SK-N-SH treated with all-trans-retinoic acid at 6 μM for 48 hours (cell line): ENCODE results near the gene ADGRL2.

Experiments
- CREB5 ChIP-seq: fragments of 250-450 bp; sonication (Bioruptor Pico); IDR thresholded peaks from 2 replicates; pipeline ENCODE4 v1.5.1; 2020; ENCODE audit warnings: low read depth, mild to moderate bottlenecking, moderate library complexity
- CSDC2 ChIP-seq: fragments of 250-450 bp; sonication (Bioruptor Pico); IDR thresholded peaks from 2 replicates; pipeline ENCODE4 v1.5.0; 2020; ENCODE audit warnings: mild to moderate bottlenecking, moderate library complexity
- CSRNP3 ChIP-seq: fragments of 250-450 bp; sonication (Bioruptor Pico); IDR thresholded peaks from 2 replicates; pipeline ENCODE4 v1.5.1; 2021; ENCODE audit warnings: mild to moderate bottlenecking, moderate library complexity
- OSR1 ChIP-seq: fragments of 250-450 bp; sonication (Bioruptor Pico); IDR thresholded peaks from 2 replicates; pipeline ENCODE4 v1.8.0; 2022; ENCODE audit warnings: moderate library complexity, mild to moderate bottlenecking, inconsistent platforms
- POU6F1 ChIP-seq: fragments of 250-450 bp; sonication (Bioruptor Pico); IDR thresholded peaks from 2 replicates; pipeline ENCODE4 v1.8.0; 2021; ENCODE audit warnings: low read depth, mild to moderate bottlenecking, moderate library complexity, borderline replicate concordance
- PPARA ChIP-seq: fragments of 250-450 bp; sonication (Bioruptor Pico); IDR thresholded peaks from 2 replicates; pipeline ENCODE4 v1.5.0; 2020; ENCODE audit warnings: mild to moderate bottlenecking, borderline replicate concordance
- RARB ChIP-seq: fragments of 250-450 bp; sonication (Bioruptor Pico); IDR thresholded peaks from 2 replicates; pipeline ENCODE4 v1.8.0; 2021; ENCODE audit warnings: mild to moderate bottlenecking, moderate library complexity
- TSHZ2 ChIP-seq: fragments of 250-450 bp; sonication (Bioruptor Pico); IDR thresholded peaks from 2 replicates; pipeline ENCODE4 v1.5.0; 2020; ENCODE audit warnings: mild to moderate bottlenecking, moderate library complexity
- ZC3H10 ChIP-seq: fragments of 250-450 bp; sonication (Bioruptor Pico); IDR thresholded peaks from 2 replicates; pipeline ENCODE4 v1.5.1; 2021; ENCODE audit warnings: mild to moderate bottlenecking, moderate library complexity
- ZFP3 ChIP-seq: fragments of 250-450 bp; sonication (Bioruptor Pico); IDR thresholded peaks from 2 replicates; pipeline ENCODE4 v1.5.0; 2020; ENCODE audit warnings: mild to moderate bottlenecking, moderate library complexity
- ZFP30 ChIP-seq: fragments of 450-650 bp; formaldehyde crosslinking; IDR thresholded peaks from 2 replicates; pipeline ENCODE4 v1.5.0; 2022; ENCODE audit warnings: mild to moderate bottlenecking, moderate library complexity

- no peak for TF ChIP-seq ZFP3 (CRISPR knock-in tag)
- TF ChIP-seq CSRNP3: no peak
- no peak for TF ChIP-seq ZFP30 (CRISPR knock-in tag)
- no peak for TF ChIP-seq ZC3H10
- TF ChIP-seq OSR1 (CRISPR knock-in tag): no peak
- TF ChIP-seq CSDC2 (CRISPR knock-in tag): no peak
- no peak for TF ChIP-seq CREB5 (CRISPR knock-in tag)
- no peak for TF ChIP-seq PPARA (CRISPR knock-in tag)
- no peak for TF ChIP-seq TSHZ2 (CRISPR knock-in tag)
- TF ChIP-seq RARB (CRISPR knock-in tag): no peak
- TF ChIP-seq POU6F1 (CRISPR knock-in tag): 0 out of 2 replicates have a peak, but pooled peaks have one; percentile 36
Measured at GRCh38 chr1:81876901-81877733, 76.4 kb downstream of the ADGRL2 start.
